Putamen (tissue), 1 donor: ENCODE data around the gene ENGASE.
A peak's percentile ranks its signal among the peaks of the same experiment; 100 is the strongest.

ENCODE experiments used
- DNase-seq: peaks from one replicate; pipeline ENCODE4 v3.0.0-alpha.2; 2016; ENCODE audit warnings: low spot score

Gene ENGASE

GRCh38 chr17:79079421-79080200, 5.0 kb downstream of the ENGASE start:
- no peak for DNase-seq

GRCh38 chr17:79080349-79080748, 5.7 kb downstream of the ENGASE start:
- peak; percentile 45 for DNase-seq

GRCh38 chr17:79080761-79081290, 6.2 kb downstream of the ENGASE start:
- DNase-seq: no peak

- no peak for DNase-seq
Measured at GRCh38 chr17:79081571-79082276, 7.1 kb downstream of the ENGASE start.

- DNase-seq: no peak
Measured at GRCh38 chr17:79082311-79083190, 7.9 kb downstream of the ENGASE start.

GRCh38 chr17:79083191-79083971, 8.8 kb downstream of the ENGASE start:
- DNase-seq: no peak

- no peak for DNase-seq
Measured at GRCh38 chr17:79084291-79085153, 9.9 kb downstream of the ENGASE start.

- no peak for DNase-seq
Measured at GRCh38 chr17:79085154-79085920, 10.7 kb downstream of the ENGASE start.

GRCh38 chr17:79085921-79086551, 11.4 kb downstream of the ENGASE start:
- no peak for DNase-seq

- DNase-seq: no peak
Measured at GRCh38 chr17:79086609-79087427, 12.2 kb downstream of the ENGASE start.

GRCh38 chr17:79087428-79088143, 13.0 kb downstream of the ENGASE start:
- DNase-seq: peak; percentile 48

GRCh38 chr17:79088247-79088996, 13.8 kb downstream of the ENGASE start:
- no peak for DNase-seq

- DNase-seq: no peak
Measured at GRCh38 chr17:79088997-79089328, 14.3 kb downstream of the ENGASE start.

GRCh38 chr17:79089720-79090442, 15.3 kb downstream of the ENGASE start:
- no peak for DNase-seq

- DNase-seq: no peak
Measured at GRCh38 chr17:79090443-79091225, 16.0 kb downstream of the ENGASE start.
